Spleen (tissue), 7 donors: ENCODE measurements around the gene RALGDS.

Experiments
- CTCF ChIP-seq, 11 experiments: fragments of 200-600 bp in 7 of 11; fragments of 450-650 bp in 4 of 11; sonication (generic) in 4 of 11; IDR thresholded peaks in 8 of 11; conservative IDR thresholded peaks in 3 of 11; 1 replicate in 7 of 11; 2 replicates in 4 of 11; pipeline versions ENCODE4 v1.4.0 to v1.8.0; 2016 to 2021; ENCODE audit warnings: antibody characterized with exemption in 11 of 11, inconsistent platforms in 4 of 11, mild to moderate bottlenecking in 1 of 11
- POLR2A ChIP-seq, 3 donors: fragments of 450-650 bp; IDR thresholded peaks; one replicate each; pipeline ENCODE4 v1.5.1; 2017; ENCODE audit warnings: antibody characterized with exemption in 3 of 3, mild to moderate bottlenecking in 1 of 3
- donor health status: DM: no; HTN: no; CAD: no; lungs with moderate emphysema.
- donor health status: DM: no; HTN: no; CAD: no.
- donor health status: DM: no; HTN: no; CAD: no.

- no peak for TF ChIP-seq POLR2A (IDR thresholded peaks at IDR 0.05)
- TF ChIP-seq CTCF (IDR thresholded peaks at IDR 0.05 in 8 of 11, conservative IDR thresholded peaks at IDR 0.05 in 3 of 11), result no peak
Measured at GRCh38 chr9:133088756-133089155, 32.3 kb downstream of the RALGDS start.
